ENCODE data around the gene ADCY1. TPM values are rescaled to one million over a fixed set of nuclear protein-coding genes. Genes with fewer than 3 reads are reported as not detected.
"Not testable (repeated sequence)": the region's sequence is repeated elsewhere in the genome, so short reads cannot be mapped to it uniquely, and the experiment has no call there.

The ADCY1 gene
- total RNA-seq, 1 experiment from 2014 or later = 3.1 TPM

GRCh38 chr7:45769626-45770025 lies 195.5 kb downstream of the ADCY1 start:
- POLR2A ChIA-PET (ENCODE audit: unreplicated experiment); CTCF ChIA-PET; H3K27ac ChIP-seq (ENCODE audit: low read length); H3K9me2 ChIP-seq (replicated peaks; ENCODE audit: low read length); BruUV-seq (replicated peaks); H3K4me1 ChIP-seq (ENCODE audit: insufficient read depth, low read length); H3K9me3 ChIP-seq (ENCODE audit: low read length); H3K27me3 ChIP-seq (ENCODE audit: low read length); DNase-seq; H3F3A ChIP-seq (ENCODE audit: low read length, unreplicated experiment); H4K20me1 ChIP-seq (ENCODE audit: low read length); ATAC-seq; H2AFZ ChIP-seq (ENCODE audit: low read length); H3K36me3 ChIP-seq (ENCODE audit: low read depth, low read length); intact Hi-C loops (cut with micrococcal nuclease): not testable (repeated sequence)
- peak overlapping the region; percentile 84 for H3K9ac ChIP-seq (ENCODE audit: low read length)
- H3K4me2 ChIP-seq (ENCODE audit: low read length) = peak overlapping the region; percentile 82
- H3K4me3 ChIP-seq (ENCODE audit: low read length) = peak overlapping the region; percentile 88
- H3K79me2 ChIP-seq (ENCODE audit: low read length) = peaks cover 14% of the 10 kb centered on the region

All from PC-3 (cell line).